Astrocyte (in vitro differentiated cells and primary cell): Measurements from ENCODE around the gene VPS13C.

ENCODE experiments used
- CTCF ChIP-seq: IDR thresholded peaks from 2 replicates; pipeline ENCODE4 v1.5.1; 2011; ENCODE audit warnings: low read depth, mild to moderate bottlenecking, inconsistent platforms, low read length, moderate library complexity; ENCODE audit not compliant: insufficient read depth
- EZH2 ChIP-seq: IDR thresholded peaks from 2 replicates; pipeline ENCODE4 v1.6.1; 2012; ENCODE audit warnings: mild to moderate bottlenecking, low read length, inconsistent platforms; ENCODE audit not compliant: insufficient read depth

- TF ChIP-seq EZH2: no peak
- no peak for TF ChIP-seq CTCF
These were observed 122.0 kb downstream of the VPS13C start for GRCh38 chr15:61938249-61938648.
